Measurements from ENCODE around the gene RPS6KA4.

The RPS6KA4 gene

DNA sequence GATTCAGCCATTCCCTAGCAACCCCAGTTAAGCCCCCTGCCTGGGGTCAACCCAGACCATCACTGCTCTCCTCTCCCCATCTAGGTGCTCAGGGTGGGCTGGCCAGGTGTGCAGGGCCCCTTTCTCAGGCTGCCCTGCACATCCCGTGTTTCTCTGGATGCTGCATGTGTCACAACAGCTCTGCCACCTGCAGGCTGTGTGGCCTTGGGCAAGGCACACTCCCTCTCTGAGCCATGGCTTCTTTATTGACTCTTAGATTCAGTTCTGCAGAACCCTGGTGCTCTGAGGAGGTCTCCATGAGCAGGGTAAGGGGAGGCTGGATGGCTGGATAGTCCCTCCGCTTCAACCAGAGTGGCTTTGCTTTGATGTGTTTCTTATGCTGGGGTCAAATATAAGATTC lies 24.6 kb downstream of the RPS6KA4 start:
- DNase-seq = no peak
- intact Hi-C loops (cut with DNase I) = no loop called here

GRCh38 chr11:64384028-64384737 lies 25.2 kb downstream of the RPS6KA4 start:
- intact Hi-C loops (cut with DNase I) = no loop called here
- no peak for DNase-seq

DNA sequence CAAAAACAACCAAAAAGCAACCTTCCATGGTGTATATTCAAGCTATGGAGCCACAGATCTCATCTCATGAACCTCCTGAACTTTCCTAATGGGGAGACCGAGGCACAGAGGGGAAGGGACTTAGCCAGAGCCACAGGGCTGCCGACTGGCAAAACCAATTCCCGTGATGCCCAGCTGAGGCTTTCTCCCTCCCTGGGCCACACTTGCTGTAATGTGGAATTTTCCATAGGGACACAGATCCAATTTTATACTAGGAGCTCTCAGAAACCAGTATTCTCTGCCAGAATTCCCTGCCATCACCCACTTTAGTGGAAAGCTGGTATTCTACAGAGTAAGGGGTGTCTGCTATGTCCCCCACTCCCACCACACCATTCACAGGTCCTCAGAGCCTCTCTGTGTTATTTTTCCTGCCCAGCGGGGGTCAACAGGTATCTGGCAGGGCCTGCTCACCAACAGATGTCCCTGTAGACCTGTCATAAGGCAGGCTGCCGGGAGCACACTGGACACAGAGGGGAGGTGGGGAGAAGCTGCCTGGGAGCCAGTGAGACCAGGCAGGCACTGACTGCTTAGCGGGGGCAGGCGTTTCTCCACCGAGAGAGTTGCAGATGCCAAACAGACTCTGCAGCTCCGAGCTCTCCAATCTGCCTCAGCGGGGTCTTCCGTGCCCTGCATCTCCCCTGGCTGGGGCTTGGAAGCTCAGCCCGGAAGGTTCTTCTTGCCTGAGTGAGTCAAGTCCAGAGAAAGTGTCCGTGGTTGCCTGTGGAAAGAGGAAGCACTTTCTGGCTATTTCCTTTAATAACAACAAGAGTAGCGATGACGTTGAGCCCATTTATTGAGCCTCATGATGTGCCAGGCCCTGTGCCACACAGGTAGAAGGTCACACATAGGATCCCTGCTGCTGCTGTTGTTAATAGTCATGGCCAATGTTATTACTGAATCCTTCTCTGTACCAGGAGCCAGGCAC lies 26.3 kb downstream of the RPS6KA4 start:
- intact Hi-C loops (cut with DNase I) = no loop called here
- peak in 8 of 10 donors; percentile 54 to 97 (median 74) for DNase-seq

- DNase-seq = no peak
- intact Hi-C loops (cut with DNase I) = no loop called here
Observed at GRCh38 chr11:64385945-64386704, 27.2 kb downstream of the RPS6KA4 start.

- no peak for DNase-seq
- intact Hi-C loops (cut with DNase I) = no loop called here
Observed at GRCh38 chr11:64387916-64388315, 29.0 kb downstream of the RPS6KA4 start.

GRCh38 chr11:64388894-64389293 lies 29.9 kb downstream of the RPS6KA4 start:
- intact Hi-C loops (cut with DNase I) = no loop called here
- DNase-seq = no peak

GRCh38 chr11:64389851-64390250 lies 30.9 kb downstream of the RPS6KA4 start:
- intact Hi-C loops (cut with DNase I) = loop anchor here (5.0 kb wide), 1 partner anchor 47 kb away; no protein-coding TSS in a partner anchor
- DNase-seq = no peak

GRCh38 chr11:64390558-64390957 lies 31.6 kb downstream of the RPS6KA4 start:
- intact Hi-C loops (cut with DNase I) = loop anchor here (5.0 kb wide), 1 partner anchor 47 kb away; no protein-coding TSS in a partner anchor
- no peak for DNase-seq

- DNase-seq = no peak
- intact Hi-C loops (cut with DNase I) = loop anchor here (5.0 kb wide), 1 partner anchor 45 kb away; no protein-coding TSS in a partner anchor
Observed at GRCh38 chr11:64391839-64392238, 32.9 kb downstream of the RPS6KA4 start.

- intact Hi-C loops (cut with DNase I) = no loop called here
- peak in 3 of 10 donors; percentile 19 to 80 (median 57) for DNase-seq
Observed at GRCh38 chr11:64395545-64396078, 36.6 kb downstream of the RPS6KA4 start.

GRCh38 chr11:64396079-64396591 lies 37.2 kb downstream of the RPS6KA4 start:
- DNase-seq = peak in 2 of 10 donors; percentile 81 to 85
- intact Hi-C loops (cut with DNase I) = no loop called here

- intact Hi-C loops (cut with DNase I) = no loop called here
Observed at GRCh38 chr11:64400102-64400501, 41.1 kb downstream of the RPS6KA4 start.

DNA sequence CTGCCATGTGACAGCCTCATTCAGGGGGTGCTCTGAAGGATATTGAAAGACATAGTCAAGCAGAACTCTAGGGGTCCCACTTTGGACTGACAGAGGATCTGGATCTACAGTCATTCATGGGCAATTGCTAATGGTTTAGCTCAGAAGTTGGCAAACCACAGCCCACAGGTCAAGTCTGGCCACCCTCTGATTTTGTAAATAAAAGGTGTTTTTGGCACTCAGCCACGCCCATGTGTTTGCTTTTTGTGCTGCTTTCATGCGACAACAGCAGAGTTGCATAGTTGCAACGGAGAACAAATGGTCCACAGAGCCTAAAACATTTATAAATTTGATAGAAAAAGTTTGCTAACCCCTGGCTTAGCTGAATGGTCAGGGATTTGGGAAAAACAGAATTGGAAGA lies 41.7 kb downstream of the RPS6KA4 start:
- no peak for DNase-seq
- intact Hi-C loops (cut with DNase I) = no loop called here

More at GRCh38 chr11:64400102-64400501, 41.1 kb downstream of the RPS6KA4 start:
- DNase-seq = peak in 1 of 10 donors; percentile 60

GRCh38 chr11:64401775-64402174 lies 42.8 kb downstream of the RPS6KA4 start:
- intact Hi-C loops (cut with DNase I) = no loop called here
- DNase-seq = no peak

DNA sequence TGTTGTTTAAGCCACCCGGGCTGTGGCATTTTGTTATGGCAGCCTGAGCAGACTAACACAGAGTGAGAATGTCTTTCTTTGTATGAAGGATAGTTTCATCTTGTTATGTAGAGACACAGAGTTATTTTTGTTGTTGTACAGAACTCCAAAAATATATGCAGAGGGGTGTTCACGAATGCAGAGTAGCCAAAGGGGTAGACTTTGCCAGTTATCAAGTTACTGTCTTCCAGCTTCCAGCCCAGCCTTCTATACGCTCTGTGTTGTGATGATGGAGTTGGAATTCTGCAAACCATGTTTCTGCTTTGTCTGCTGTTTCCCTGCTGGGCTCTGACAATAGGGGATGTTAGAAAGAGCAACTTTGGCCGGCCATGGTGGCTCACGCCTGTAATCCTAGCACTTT lies 44.1 kb downstream of the RPS6KA4 start:
- intact Hi-C loops (cut with DNase I) = no loop called here
- DNase-seq = no peak

DNA sequence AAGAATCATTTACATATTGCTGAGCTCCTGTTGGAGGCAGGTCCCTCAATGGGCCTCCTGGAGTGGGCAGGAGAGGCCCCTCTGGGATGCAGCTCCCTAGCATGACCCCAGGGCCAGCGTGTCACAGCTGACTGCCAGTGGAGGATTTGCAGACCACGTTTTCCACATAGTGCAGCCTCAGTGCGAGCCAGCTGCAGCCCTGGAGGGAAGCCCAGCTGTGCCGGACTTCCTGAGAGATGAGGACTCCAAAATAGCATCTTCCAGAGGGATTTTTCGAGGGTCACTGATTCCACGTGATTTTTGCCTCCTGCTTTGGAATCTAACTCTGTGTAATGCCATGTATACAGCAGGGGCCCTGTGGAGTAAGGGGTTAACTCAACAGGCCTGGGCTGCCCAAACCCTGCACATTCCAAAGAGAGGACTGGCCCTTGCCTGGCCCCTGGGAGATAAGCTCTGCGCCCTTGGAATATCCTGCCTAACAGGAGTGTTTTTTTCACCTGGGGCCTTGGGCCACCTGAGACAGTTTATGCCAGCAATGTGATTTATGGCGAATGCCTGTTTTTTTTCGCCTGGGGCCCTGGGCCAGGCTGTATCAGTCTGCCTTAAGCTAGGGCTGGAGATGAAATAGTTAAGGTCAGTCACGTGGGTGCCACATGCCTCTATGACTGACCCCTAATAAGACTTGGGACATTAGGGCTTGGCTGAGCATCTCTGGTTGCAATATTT lies 47.4 kb downstream of the RPS6KA4 start:
- DNase-seq = peak in 2 of 10 donors; percentile 18 to 32
- intact Hi-C loops (cut with DNase I) = no loop called here

DNA sequence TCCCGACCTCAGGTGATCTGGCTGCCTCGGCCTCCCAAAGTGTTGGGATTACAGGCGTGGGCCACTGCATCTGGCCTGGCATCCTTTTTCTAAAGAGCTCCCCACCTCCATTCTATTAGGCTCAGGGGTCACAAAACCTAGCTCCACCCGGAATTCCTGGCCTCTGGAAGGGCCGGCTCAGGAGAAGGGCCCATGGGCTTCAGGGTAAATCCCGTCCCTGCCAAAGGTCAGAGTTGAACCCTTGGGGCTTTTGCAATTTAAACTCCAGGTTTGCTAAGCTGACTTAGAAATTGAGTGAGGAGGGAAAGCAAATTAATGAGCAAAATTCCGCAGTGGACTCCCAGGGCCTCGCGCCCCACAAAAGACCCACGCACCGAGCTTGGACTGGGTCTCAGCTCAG lies 48.3 kb downstream of the RPS6KA4 start:
- intact Hi-C loops (cut with DNase I) = no loop called here
- DNase-seq = no peak

GRCh38 chr11:64407630-64408029 lies 48.7 kb downstream of the RPS6KA4 start:
- peak in 1 of 10 donors; percentile 4 for DNase-seq
- intact Hi-C loops (cut with DNase I) = no loop called here

DNA sequence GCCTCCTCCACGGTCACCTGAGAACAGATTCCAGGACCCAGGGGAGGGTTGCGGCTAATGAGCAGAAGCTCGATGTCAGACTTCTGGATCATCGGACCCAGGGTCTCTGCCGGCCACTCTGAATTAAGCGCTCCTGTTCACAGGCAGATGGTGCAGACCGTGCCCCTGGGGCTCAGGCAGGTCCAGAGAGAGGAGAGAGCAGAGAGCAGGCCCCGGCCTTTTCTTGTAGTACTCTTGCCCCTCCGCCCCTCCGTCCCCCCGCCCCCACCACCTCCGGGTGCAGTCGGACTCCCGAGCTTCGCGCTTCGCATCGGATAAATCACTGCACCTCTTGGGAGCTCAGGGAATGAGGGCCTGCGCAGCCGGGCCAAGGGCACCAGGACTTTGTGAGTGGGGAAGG lies 50.3 kb downstream of the RPS6KA4 start:
- intact Hi-C loops (cut with DNase I) = no loop called here
- DNase-seq = peak in 1 of 10 donors; percentile 61

All from posterior cingulate gyrus (tissue), 11 donors.